Endothelial cell of umbilical vein (primary cell): ENCODE data around the gene SART1.

ENCODE experiments used
- CTCF ChIP-seq, 2 donors: IDR thresholded peaks; 1 replicate in 1 of 2; 2 replicates in 1 of 2; pipeline ENCODE4 v1.5.1; 2011; ENCODE audit warnings: low read length in 2 of 2, mild to moderate bottlenecking in 2 of 2, moderate library complexity in 2 of 2, control low read depth in 1 of 2, inconsistent platforms in 1 of 2, low read depth in 1 of 2; ENCODE audit not compliant: insufficient read depth in 1 of 2; ENCODE audit errors: extremely low read depth in 1 of 2
- EZH2 ChIP-seq: IDR thresholded peaks from 2 replicates; pipeline ENCODE4 v1.6.1; 2012; ENCODE audit warnings: borderline replicate concordance, low read depth, mild to moderate bottlenecking, moderate library complexity, low read length, inconsistent platforms; ENCODE audit not compliant: severe bottlenecking
- GATA2 ChIP-seq: IDR thresholded peaks from 2 replicates; pipeline ENCODE4 v1.7.0; 2011; ENCODE audit warnings: low read depth, mild to moderate bottlenecking, moderate library complexity, mixed read lengths, low read length; ENCODE audit not compliant: insufficient read length, insufficient read depth
- MAX ChIP-seq: IDR thresholded peaks from 2 replicates; pipeline ENCODE4 v1.6.1; 2011; ENCODE audit not compliant: insufficient read depth, insufficient read length
- MYC ChIP-seq: IDR thresholded peaks from one replicate; pipeline ENCODE4 v1.6.1; 2011; ENCODE audit warnings: mild to moderate bottlenecking, low read depth, low read length
- POLR2A ChIP-seq: IDR thresholded peaks from 2 replicates; pipeline ENCODE4 v1.6.1; 2012; ENCODE audit warnings: low read depth, mild to moderate bottlenecking, control low read depth, low read length
- POLR2AphosphoS5 ChIP-seq: IDR thresholded peaks from 2 replicates; pipeline ENCODE4 v1.6.1; 2012; ENCODE audit warnings: low read depth, mild to moderate bottlenecking, control low read depth, low read length, moderate library complexity; ENCODE audit not compliant: insufficient read depth

- TF ChIP-seq CTCF (IDR thresholded peaks at IDR 0.05; ENCODE audit: extremely low read depth in 1 of 2, insufficient read depth in 1 of 2, low read depth in 1 of 2, low read length in 2 of 2): no peak
- no peak for TF ChIP-seq POLR2A
- TF ChIP-seq POLR2AphosphoS5: no peak
- no peak for TF ChIP-seq MYC
- TF ChIP-seq GATA2: no peak
- TF ChIP-seq EZH2: no peak
- TF ChIP-seq MAX: no peak
These were observed 16.8 kb upstream of the SART1 start for GRCh38 chr11:65944767-65945166.
